Upper lobe of left lung (tissue), 4 donors: ENCODE measurements around the gene MEGF9.

ENCODE experiments used
- CTCF ChIP-seq, 6 experiments: fragments of 450-650 bp in 4 of 6; fragments of 200-600 bp in 2 of 6; sonication (generic) in 2 of 6; IDR thresholded peaks; one replicate each; pipeline ENCODE4 v1.5.1; 2016 to 2019; ENCODE audit warnings: antibody characterized with exemption in 6 of 6
- EP300 ChIP-seq, 4 donors: sonication (generic); formaldehyde crosslinking; IDR thresholded peaks; one replicate each; pipeline ENCODE4 v1.5.1; 2017; ENCODE audit warnings: antibody characterized with exemption in 4 of 4, control low read depth in 2 of 4
- POLR2A ChIP-seq, 4 donors: fragments of 450-650 bp; IDR thresholded peaks; one replicate each; pipeline ENCODE4 v1.5.1; 2016 to 2017; ENCODE audit warnings: antibody characterized with exemption in 4 of 4, mild to moderate bottlenecking in 2 of 4

- TF ChIP-seq CTCF (IDR thresholded peaks at IDR 0.05), result no peak
- TF ChIP-seq POLR2A (IDR thresholded peaks at IDR 0.05), result no peak
- TF ChIP-seq EP300 (IDR thresholded peaks at IDR 0.05), result no peak
Measured at GRCh38 chr9:120625222-120625621, 89.0 kb downstream of the MEGF9 start.
